CD4-positive, alpha-beta memory T cell (primary cell): ENCODE data around the gene PARP1. TPM values are rescaled to one million over a fixed set of nuclear protein-coding genes. Genes with fewer than 3 reads are reported as not detected.

Experiments
- CTCF ChIA-PET: fragments of 350-600 bp; sonication (Branson Sonifier 250); formaldehyde crosslinking; loops from one replicate; lab custom pipeline; 2021; ENCODE audit warnings: inconsistent platforms; ENCODE audit not compliant: partially characterized antibody; lab: Charles Lee
- POLR2A ChIA-PET: fragments of 350-600 bp; sonication (Branson Sonifier 250); formaldehyde crosslinking; loops from one replicate; lab custom pipeline; 2021; ENCODE audit not compliant: partially characterized antibody; lab: Charles Lee
- DNase-seq, 5 donors: peaks; one replicate each; pipeline versions ENCODE4 v3.0.0 to v3.0.0-alpha.2; 2020 to 2022; ENCODE audit warnings: mixed read lengths in 1 of 5
- H3K27ac ChIP-seq: one replicate; pipeline ENCODE4 v1.7.0; 2013; ENCODE audit warnings: low read depth, low read length
- H3K27me3 ChIP-seq: 2 replicates; pipeline ENCODE4 v1.7.0; 2013; ENCODE audit warnings: mild to moderate bottlenecking, low read length, moderate library complexity; ENCODE audit not compliant: insufficient read depth
- H3K36me3 ChIP-seq: 2 replicates; pipeline ENCODE4 v1.7.0; 2013; ENCODE audit warnings: mild to moderate bottlenecking, low read length, moderate library complexity; ENCODE audit not compliant: insufficient read depth
- H3K4me1 ChIP-seq: 2 replicates; pipeline ENCODE4 v1.7.0; 2013; ENCODE audit warnings: mild to moderate bottlenecking, low read length, moderate library complexity; ENCODE audit not compliant: insufficient read depth
- H3K4me3 ChIP-seq, 2 donors: one replicate each; pipeline ENCODE4 v1.7.0; 2013; ENCODE audit warnings: low read length in 2 of 2, mild to moderate bottlenecking in 1 of 2
- H3K9me3 ChIP-seq, 2 donors: one replicate each; pipeline ENCODE4 v1.7.0; 2013; ENCODE audit warnings: low read length in 2 of 2, control low read depth in 1 of 2; ENCODE audit not compliant: control insufficient read depth in 1 of 2
- H3K27ac Mint-ChIP-seq, 7 donors: one replicate each; pipeline ENCODE4 v1.8.0; 2020 to 2021; ENCODE audit warnings: mixed read lengths in 7 of 7, mild to moderate bottlenecking in 6 of 7, inconsistent platforms in 3 of 7, moderate library complexity in 3 of 7
- H3K27me3 Mint-ChIP-seq, 2 donors: one replicate each; pipeline ENCODE4 v1.8.0; 2020 to 2021; ENCODE audit warnings: mixed read lengths in 2 of 2
- H3K36me3 Mint-ChIP-seq, 2 donors: one replicate each; pipeline ENCODE4 v1.8.0; 2020 to 2021; ENCODE audit warnings: mixed read lengths in 2 of 2, inconsistent platforms in 1 of 2, mild to moderate bottlenecking in 1 of 2
- H3K4me1 Mint-ChIP-seq, 4 donors: one replicate each; pipeline ENCODE4 v1.8.0; 2020 to 2021; ENCODE audit warnings: mixed read lengths in 4 of 4, mild to moderate bottlenecking in 1 of 4
- H3K4me3 Mint-ChIP-seq, 8 donors: one replicate each; pipeline ENCODE4 v1.8.0; 2020 to 2021; ENCODE audit warnings: mixed read lengths in 8 of 8, mild to moderate bottlenecking in 7 of 8, moderate library complexity in 6 of 8, inconsistent platforms in 3 of 8
- H3K9me3 Mint-ChIP-seq, 8 donors: one replicate each; pipeline ENCODE4 v1.8.0; 2020 to 2021; ENCODE audit warnings: mixed read lengths in 8 of 8, mild to moderate bottlenecking in 5 of 8, inconsistent platforms in 3 of 8, moderate library complexity in 1 of 8
- intact Hi-C: fragments of 100-400 bp; cut with micrococcal nuclease; formaldehyde crosslinking; loops from one replicate; pipeline ENCODE4 v1.15.1; 2023
- polyA plus RNA-seq, 2 donors: library from polyadenylated mRNA; unstranded; fragments of 300-500 nt; fragmentation: Illumina TruSeq; gene quantifications; one replicate each; pipeline ENCODE4 v1.2.3, GENCODE V29; 2021
- total RNA-seq, 2 experiments: library from RNA; stranded (reverse); gene quantifications; one replicate each; pipeline ENCODE4 v1.2.3, GENCODE V29; 2021

Gene PARP1
- total and polyA plus RNA-seq, 4 experiments from 2014 or later, result 73.0 to 148 (median 125) TPM

- H3K36me3 Mint-ChIP-seq, result peaks cover 0 to 6% of the 10 kb centered on the region in 2 donors
- H3K4me3 Mint-ChIP-seq, result no peak overlapping the region
- peaks cover 10% of the 10 kb centered on the region for H3K4me1 ChIP-seq
- no peak overlapping the region for H3K27ac ChIP-seq
- H3K4me1 Mint-ChIP-seq, result peaks cover 9 to 15% (median 13%) of the 10 kb centered on the region in 4 donors
- no peaks in the 10 kb centered on the region for H3K9me3 ChIP-seq
- no peaks in the 10 kb centered on the region for H3K27me3 ChIP-seq
- ChIA-PET CTCF (no interaction called here), POLR2A (no interaction called here)
- peaks cover 0 to 2% (median 0%) of the 10 kb centered on the region in 8 donors for H3K9me3 Mint-ChIP-seq
- H3K36me3 ChIP-seq, result no peaks in the 10 kb centered on the region
- H3K4me3 ChIP-seq, result no peak overlapping the region
- H3K27ac Mint-ChIP-seq, result peak overlapping the region in 1 of 7 donors; percentile 35
- H3K27me3 Mint-ChIP-seq, result peaks cover 7 to 9% of the 10 kb centered on the region in 2 donors
- DNase-seq, result no peak
- intact Hi-C loops, result no loop called here
These were observed 95.8 kb downstream of the PARP1 start for GRCh38 chr1:226312065-226312464.

- H3K4me3 ChIP-seq, result no peak overlapping the region
- Mint-ChIP-seq H3K36me3 (peaks cover 0 to 6% of the 10 kb centered on the region in 2 donors), H3K27ac (no peak overlapping the region), H3K4me1 (peaks cover 9 to 20% (median 13%) of the 10 kb centered on the region in 4 donors), H3K9me3 (peaks cover 0 to 2% (median 0%) of the 10 kb centered on the region in 8 donors), H3K27me3 (peaks cover 7 to 9% of the 10 kb centered on the region in 2 donors), H3K4me3 (no peak overlapping the region)
- CTCF ChIA-PET, result interaction anchor here (1.2 kb wide), 1 partner anchor 22 kb away, joined by 7 read pairs; no protein-coding TSS in a partner anchor
- no peak for DNase-seq
- H3K36me3 ChIP-seq, result no peaks in the 10 kb centered on the region
- H3K27me3 ChIP-seq, result no peaks in the 10 kb centered on the region
- POLR2A ChIA-PET, result no interaction called here
- peaks cover 10% of the 10 kb centered on the region for H3K4me1 ChIP-seq
- H3K27ac ChIP-seq, result no peak overlapping the region
- intact Hi-C loops, result no loop called here
- H3K9me3 ChIP-seq, result no peaks in the 10 kb centered on the region
These were observed 96.5 kb downstream of the PARP1 start for GRCh38 chr1:226311376-226311775.

Other genes starting within 250 kb of the PARP1 start
- 10 to 100 TPM; 28.7 to 29.7 TPM for gene ACBD3, start 221.4 kb downstream of the PARP1 start, total RNA-seq
- 10 to 100 TPM; 10.1 to 22.8 TPM for gene ACBD3, start 221.4 kb downstream of the PARP1 start, polyA plus RNA-seq
- not detected for gene MIXL1, start 184.4 kb downstream of the PARP1 start, total RNA-seq
- gene MIXL1, start 184.4 kb downstream of the PARP1 start, polyA plus RNA-seq, result not detected
- gene LIN9, start 98.9 kb downstream of the PARP1 start, total RNA-seq, result 1 to 10 TPM; 5.0 to 5.5 TPM
- 1 to 10 TPM; 2.8 to 3.8 TPM for gene LIN9, start 98.9 kb downstream of the PARP1 start, polyA plus RNA-seq
- not detected for gene STUM, start 140.7 kb upstream of the PARP1 start, total RNA-seq
- gene STUM, start 140.7 kb upstream of the PARP1 start, polyA plus RNA-seq, result under 1 TPM in 1 of 2 donors, not detected in 1; 0.03 TPM